PFSK-1 (cell line): ENCODE data around the gene EN2.

Source experiments
- FOXP2 ChIP-seq: optimal IDR thresholded peaks from 2 replicates; pipeline ENCODE3; 2011; ENCODE audit warnings: borderline replicate concordance, control low read depth, inconsistent platforms; ENCODE audit not compliant: insufficient read depth; ENCODE audit errors: extremely low read length, extremely low read depth
- POLR2AphosphoS5 ChIP-seq: IDR thresholded peaks from 2 replicates; pipeline ENCODE4 v1.6.1; 2012; ENCODE audit warnings: low read depth, mild to moderate bottlenecking, control low read depth, low read length, moderate library complexity
- SIN3A ChIP-seq: IDR thresholded peaks from 2 replicates; pipeline ENCODE4 v1.6.1; 2012; ENCODE audit warnings: mild to moderate bottlenecking, low read length, moderate library complexity, borderline replicate concordance; ENCODE audit not compliant: insufficient read depth
- TAF1 ChIP-seq: IDR thresholded peaks from 2 replicates; pipeline ENCODE4 v1.6.1; 2012; ENCODE audit warnings: low read length, control low read depth, borderline replicate concordance; ENCODE audit not compliant: insufficient read depth
- TF ChIP-seq, protein P1 (sequence below), 2 experiments: IDR thresholded peaks; 2 replicates each; pipeline versions ENCODE4 v1.6.1 to v1.8.0; 2011 to 2012; ENCODE audit warnings: low read depth in 2 of 2, low read length in 2 of 2, control low read depth in 1 of 2, inconsistent platforms in 1 of 2, mild to moderate bottlenecking in 1 of 2, moderate library complexity in 1 of 2; ENCODE audit not compliant: insufficient read depth in 1 of 2

Gene EN2

DNA sequence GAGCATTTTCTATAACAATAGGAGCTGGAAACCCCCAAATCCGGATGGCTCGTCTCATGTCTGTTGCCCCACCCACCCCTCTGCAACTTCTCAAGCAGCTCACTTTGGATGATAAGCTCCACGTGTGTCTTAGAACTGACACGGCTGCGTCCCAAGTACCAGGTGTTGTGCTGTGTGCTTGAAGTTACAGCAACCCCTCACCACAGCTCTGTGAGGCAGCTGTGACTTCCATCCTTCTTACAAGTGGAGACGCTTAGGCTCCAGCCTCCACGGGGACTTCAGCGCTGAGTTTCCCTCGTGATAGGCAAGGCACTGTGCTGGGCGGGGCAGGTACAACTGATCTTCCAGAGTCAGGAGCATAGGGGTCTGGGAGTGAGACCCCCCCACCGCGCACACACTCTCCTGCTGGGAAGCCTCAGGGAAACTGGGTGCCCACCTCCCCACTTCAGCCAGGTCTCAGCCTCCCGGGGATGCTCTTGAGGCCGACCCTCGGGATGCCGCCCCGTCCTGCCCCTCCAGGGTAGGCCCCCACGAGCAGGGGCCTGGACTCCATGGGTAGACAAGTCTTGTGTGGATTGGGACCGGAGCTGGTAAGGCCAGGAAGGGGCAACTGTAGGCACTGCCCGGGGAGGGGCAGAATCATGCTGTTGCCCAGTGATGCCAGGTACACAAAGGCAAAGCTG is 31.4 kb downstream of the EN2 start:
- TF ChIP-seq POLR2AphosphoS5 (no peak), TAF1 (no peak), FOXP2 (no peak), SIN3A (no peak)
- TF ChIP-seq, protein P1, sequence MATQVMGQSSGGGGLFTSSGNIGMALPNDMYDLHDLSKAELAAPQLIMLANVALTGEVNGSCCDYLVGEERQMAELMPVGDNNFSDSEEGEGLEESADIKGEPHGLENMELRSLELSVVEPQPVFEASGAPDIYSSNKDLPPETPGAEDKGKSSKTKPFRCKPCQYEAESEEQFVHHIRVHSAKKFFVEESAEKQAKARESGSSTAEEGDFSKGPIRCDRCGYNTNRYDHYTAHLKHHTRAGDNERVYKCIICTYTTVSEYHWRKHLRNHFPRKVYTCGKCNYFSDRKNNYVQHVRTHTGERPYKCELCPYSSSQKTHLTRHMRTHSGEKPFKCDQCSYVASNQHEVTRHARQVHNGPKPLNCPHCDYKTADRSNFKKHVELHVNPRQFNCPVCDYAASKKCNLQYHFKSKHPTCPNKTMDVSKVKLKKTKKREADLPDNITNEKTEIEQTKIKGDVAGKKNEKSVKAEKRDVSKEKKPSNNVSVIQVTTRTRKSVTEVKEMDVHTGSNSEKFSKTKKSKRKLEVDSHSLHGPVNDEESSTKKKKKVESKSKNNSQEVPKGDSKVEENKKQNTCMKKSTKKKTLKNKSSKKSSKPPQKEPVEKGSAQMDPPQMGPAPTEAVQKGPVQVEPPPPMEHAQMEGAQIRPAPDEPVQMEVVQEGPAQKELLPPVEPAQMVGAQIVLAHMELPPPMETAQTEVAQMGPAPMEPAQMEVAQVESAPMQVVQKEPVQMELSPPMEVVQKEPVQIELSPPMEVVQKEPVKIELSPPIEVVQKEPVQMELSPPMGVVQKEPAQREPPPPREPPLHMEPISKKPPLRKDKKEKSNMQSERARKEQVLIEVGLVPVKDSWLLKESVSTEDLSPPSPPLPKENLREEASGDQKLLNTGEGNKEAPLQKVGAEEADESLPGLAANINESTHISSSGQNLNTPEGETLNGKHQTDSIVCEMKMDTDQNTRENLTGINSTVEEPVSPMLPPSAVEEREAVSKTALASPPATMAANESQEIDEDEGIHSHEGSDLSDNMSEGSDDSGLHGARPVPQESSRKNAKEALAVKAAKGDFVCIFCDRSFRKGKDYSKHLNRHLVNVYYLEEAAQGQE (IDR thresholded peaks at IDR 0.05; ENCODE audit: insufficient read depth in 1 of 2, low read depth in 2 of 2, low read length in 2 of 2) = no peak

DNA sequence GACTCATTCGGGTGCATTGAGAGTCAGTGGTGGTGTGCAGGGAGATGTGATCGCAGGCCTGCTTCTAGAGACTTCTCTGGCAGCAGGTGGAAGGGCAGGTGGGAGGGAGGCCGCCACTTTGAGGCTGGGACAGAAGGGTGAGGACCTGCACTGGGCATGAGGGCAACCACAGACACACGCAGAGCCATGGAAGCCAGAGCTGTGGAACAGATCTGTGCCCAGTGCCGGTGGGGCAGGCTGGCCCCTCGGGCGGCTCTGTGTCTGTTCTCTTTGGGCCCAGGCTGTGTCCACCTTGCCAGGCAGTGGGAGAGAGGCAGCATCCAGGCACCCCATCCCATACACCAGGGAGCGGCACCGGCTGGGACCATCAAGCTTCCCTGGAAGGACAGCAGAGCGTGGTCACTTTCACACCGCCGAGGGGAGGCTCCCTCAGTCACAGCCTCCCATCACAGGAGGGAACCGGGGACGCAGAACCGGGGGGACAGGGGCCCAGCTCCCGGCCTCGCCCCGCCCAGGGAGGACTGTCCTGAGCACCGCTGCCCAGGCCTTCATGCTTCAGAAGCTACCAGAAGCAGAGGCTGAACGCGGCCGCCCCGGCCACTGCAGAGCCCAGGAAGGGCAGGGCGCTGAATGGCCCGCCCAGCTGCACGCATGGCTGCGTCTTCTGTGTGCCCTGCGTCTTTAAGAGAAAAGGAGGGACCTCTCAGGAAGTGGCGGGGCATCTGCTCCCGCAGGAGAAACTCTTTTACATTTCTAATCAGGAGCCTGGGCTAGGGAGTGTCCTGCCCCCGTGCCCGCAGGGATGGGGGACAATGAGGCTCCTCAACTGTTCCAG is 32.1 kb downstream of the EN2 start:
- TF ChIP-seq FOXP2 = no peak
- TF ChIP-seq POLR2AphosphoS5 = no peak
- TF ChIP-seq SIN3A = no peak
- TF ChIP-seq, protein P1 (IDR thresholded peaks at IDR 0.05; ENCODE audit: insufficient read depth in 1 of 2, low read depth in 2 of 2, low read length in 2 of 2) = no peak
- no peak for TF ChIP-seq TAF1

DNA sequence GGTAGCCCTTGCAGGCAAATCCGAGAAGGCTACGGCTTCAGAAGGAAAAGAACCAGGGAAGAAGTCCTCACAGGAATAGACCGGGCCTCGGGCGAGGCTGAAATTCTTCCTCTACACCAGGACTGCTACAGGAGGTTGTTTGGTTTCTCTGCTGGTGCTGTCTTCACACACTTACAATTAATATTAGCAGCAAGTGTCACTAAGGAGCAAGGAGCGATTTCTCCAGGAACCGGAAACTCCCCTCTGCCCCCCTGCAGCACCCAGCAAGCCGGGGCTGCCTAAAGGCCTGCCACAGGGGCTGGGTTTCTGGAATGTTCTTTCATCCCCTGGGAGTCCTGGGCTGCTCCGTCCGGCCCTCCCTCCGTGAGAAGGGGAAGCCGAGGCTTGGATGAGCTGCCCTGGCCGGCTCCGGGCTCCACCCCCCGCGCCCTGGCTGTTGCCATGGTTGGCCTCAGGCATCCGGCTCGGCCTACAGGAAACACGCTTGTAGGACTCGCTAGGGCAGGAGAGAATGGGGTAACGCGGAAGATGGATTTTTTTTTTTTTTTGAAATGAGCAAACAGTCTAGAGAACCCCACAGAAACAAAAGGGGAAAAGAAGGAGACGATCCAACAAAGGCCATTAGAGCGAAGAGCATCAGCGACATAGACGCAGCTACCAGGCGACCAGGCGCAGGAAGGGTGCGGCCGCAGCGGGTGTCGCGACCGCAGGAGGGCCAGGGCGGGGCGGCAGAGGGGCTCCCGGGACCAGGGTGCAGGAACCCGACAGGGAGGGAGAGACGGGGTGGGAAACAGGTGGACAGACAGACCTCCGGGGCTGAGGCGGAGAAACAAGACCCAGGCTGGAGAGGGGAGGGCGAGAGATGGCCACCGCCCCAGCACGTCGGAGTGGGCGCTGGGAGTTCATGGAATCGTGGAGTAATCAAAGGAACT is 33.0 kb downstream of the EN2 start:
- TF ChIP-seq SIN3A (no peak), POLR2AphosphoS5 (no peak), TAF1 (no peak), FOXP2 (no peak)
- TF ChIP-seq, protein P1 (IDR thresholded peaks at IDR 0.05; ENCODE audit: insufficient read depth in 1 of 2, low read depth in 2 of 2, low read length in 2 of 2) = no peak

DNA sequence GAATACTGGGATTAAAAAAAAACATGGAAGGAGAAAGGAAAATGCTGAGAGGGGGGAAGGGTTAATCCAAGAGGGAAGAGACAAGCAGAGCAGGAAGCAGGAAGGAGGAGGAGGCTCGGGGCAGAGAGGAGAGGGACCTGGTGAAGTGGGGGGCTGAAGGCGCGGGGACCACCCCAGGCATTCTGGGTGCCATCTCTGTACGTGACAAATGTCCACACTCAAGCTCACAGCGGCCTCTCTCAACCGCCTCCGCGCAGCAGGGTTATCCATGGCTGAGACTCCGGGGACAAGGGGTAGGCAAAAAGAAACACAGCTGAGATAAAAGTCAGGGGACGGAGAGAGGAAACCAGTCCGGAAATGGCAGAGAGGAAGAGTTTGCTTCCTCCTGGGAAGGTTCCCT is 33.9 kb downstream of the EN2 start:
- TF ChIP-seq FOXP2 (no peak), TAF1 (no peak), SIN3A (no peak), POLR2AphosphoS5 (no peak)
- TF ChIP-seq, protein P1 (IDR thresholded peaks at IDR 0.05; ENCODE audit: insufficient read depth in 1 of 2, low read depth in 2 of 2, low read length in 2 of 2) = no peak
